HEK293T (cell line): ENCODE data around the gene STK26.

Experiments used
- ARNT ChIP-seq: fragments of 450-650 bp; IDR thresholded peaks from 2 replicates; pipeline ENCODE4 v1.6.1; 2017; ENCODE audit warnings: mild to moderate bottlenecking
- BHLHE40 ChIP-seq: fragments of 450-650 bp; IDR thresholded peaks from 2 replicates; pipeline ENCODE4 v1.6.1; 2016; ENCODE audit warnings: mild to moderate bottlenecking, moderate library complexity, borderline replicate concordance
- CTBP1 ChIP-seq: fragments of 450-650 bp; IDR thresholded peaks from 2 replicates; pipeline ENCODE4 v1.6.1; 2016; ENCODE audit warnings: borderline replicate concordance
- FOXK2 ChIP-seq: fragments of 450-650 bp; IDR thresholded peaks from 2 replicates; pipeline ENCODE4 v1.6.1; 2016; ENCODE audit warnings: mild to moderate bottlenecking
- FOXM1 ChIP-seq: fragments of 450-650 bp; IDR thresholded peaks from 2 replicates; pipeline ENCODE4 v1.6.1; 2017; ENCODE audit warnings: mild to moderate bottlenecking, borderline replicate concordance
- HDGF ChIP-seq: fragments of 450-650 bp; IDR thresholded peaks from 2 replicates; pipeline ENCODE4 v1.6.1; 2017; ENCODE audit warnings: antibody characterized with exemption, borderline replicate concordance
- LEF1 ChIP-seq: fragments of 450-650 bp; IDR thresholded peaks from 2 replicates; pipeline ENCODE4 v1.6.1; 2017; ENCODE audit warnings: mild to moderate bottlenecking, borderline replicate concordance
- NFRKB ChIP-seq: fragments of 450-650 bp; IDR thresholded peaks from 2 replicates; pipeline ENCODE4 v1.6.1; 2016; ENCODE audit warnings: mild to moderate bottlenecking, moderate library complexity
- PKNOX1 ChIP-seq: fragments of 450-650 bp; IDR thresholded peaks from 2 replicates; pipeline ENCODE4 v1.6.1; 2016
- SP1 ChIP-seq: fragments of 450-650 bp; IDR thresholded peaks from 2 replicates; pipeline ENCODE4 v1.6.1; 2017
- SUZ12 ChIP-seq: fragments of 450-650 bp; IDR thresholded peaks from 2 replicates; pipeline ENCODE4 v1.6.1; 2016; ENCODE audit warnings: mild to moderate bottlenecking
- TARDBP ChIP-seq: fragments of 450-650 bp; IDR thresholded peaks from 2 replicates; pipeline ENCODE4 v1.6.1; 2016

- TF ChIP-seq ARNT (no peak), TARDBP (no peak), SUZ12 (no peak), PKNOX1 (no peak), SP1 (no peak), FOXM1 (no peak), CTBP1 (no peak), NFRKB (no peak), LEF1 (no peak), BHLHE40 (no peak), FOXK2 (no peak), HDGF (no peak)
Observed at GRCh38 chrX:132077912-132078311, 54.8 kb downstream of the STK26 start.
